ENCODE results near the gene FAM13A. TPM values are rescaled to one million over a fixed set of nuclear protein-coding genes. Genes with fewer than 3 reads are reported as not detected.

The FAM13A gene
- polyA plus RNA-seq, 1 of the 3 experiments (the other 2 are of a cell fraction), result 0.67 TPM

DNA sequence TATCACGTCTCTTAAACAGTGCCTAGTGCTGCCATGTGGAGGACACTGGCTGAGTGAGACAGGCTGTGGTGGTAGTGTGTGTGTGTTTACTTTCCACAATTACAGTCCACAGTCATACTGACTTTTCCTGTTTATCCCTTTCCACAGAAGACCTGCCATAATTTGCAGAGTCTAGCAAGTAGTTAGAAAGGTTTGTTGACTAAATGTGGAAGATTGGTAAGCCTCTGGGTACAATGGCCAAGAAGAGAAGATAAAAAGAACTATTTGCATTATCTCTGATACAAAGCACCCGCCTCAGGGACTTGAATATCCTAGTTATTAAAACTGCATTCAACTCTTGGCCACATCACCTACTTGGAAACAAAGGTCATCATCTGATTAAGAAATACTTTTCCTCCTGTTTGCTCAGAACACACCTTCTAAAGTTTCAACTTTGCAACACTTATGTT lies 89.1 kb downstream of the FAM13A start:
- Histone ChIP-seq H2AFZ (ENCODE audit: low read depth) (no peak overlapping the region), H3K27me3 (ENCODE audit: insufficient read depth) (no peaks in the 10 kb centered on the region), H3K9ac (no peak overlapping the region), H3K27ac (ENCODE audit: low read depth in 2 of 2, low read length in 1 of 2) (no peak overlapping the region), H3K4me1 (ENCODE audit: control insufficient read depth in 1 of 2, insufficient read depth in 2 of 2, low read depth in 1 of 2, low read length in 1 of 2) (no peaks in the 10 kb centered on the region), H3K4me3 (ENCODE audit: low read depth in 2 of 2, low read length in 1 of 2) (no peak overlapping the region), H3F3A (replicated peaks; ENCODE audit: insufficient read depth) (no peaks in the 10 kb centered on the region), H4K20me1 (ENCODE audit: insufficient read depth) (no peaks in the 10 kb centered on the region), H3K9me3 (no peaks in the 10 kb centered on the region), H3K4me2 (no peak overlapping the region), H3K79me2 (ENCODE audit: insufficient read depth) (no peaks in the 10 kb centered on the region), H3K9me2 (no peaks in the 10 kb centered on the region), H3K36me3 (replicated peaks in 1 of 2; ENCODE audit: control insufficient read depth in 1 of 2, insufficient read depth in 2 of 2, low read length in 1 of 2) (no peaks in the 10 kb centered on the region)
- ChIA-PET CTCF (no interaction called here), POLR2A (interaction anchor here (0.6 kb wide), 1 partner anchor 1013 kb away, joined by 3 read pairs; no protein-coding TSS in a partner anchor)
- no peak for DNase-seq
- WGBS (ENCODE audit: low lambda C conversion rate), result 55% methylated on average over 2 of the region's 2 CpGs
- TF ChIP-seq, protein P1, sequence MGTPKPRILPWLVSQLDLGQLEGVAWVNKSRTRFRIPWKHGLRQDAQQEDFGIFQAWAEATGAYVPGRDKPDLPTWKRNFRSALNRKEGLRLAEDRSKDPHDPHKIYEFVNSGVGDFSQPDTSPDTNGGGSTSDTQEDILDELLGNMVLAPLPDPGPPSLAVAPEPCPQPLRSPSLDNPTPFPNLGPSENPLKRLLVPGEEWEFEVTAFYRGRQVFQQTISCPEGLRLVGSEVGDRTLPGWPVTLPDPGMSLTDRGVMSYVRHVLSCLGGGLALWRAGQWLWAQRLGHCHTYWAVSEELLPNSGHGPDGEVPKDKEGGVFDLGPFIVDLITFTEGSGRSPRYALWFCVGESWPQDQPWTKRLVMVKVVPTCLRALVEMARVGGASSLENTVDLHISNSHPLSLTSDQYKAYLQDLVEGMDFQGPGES (IDR thresholded peaks at IDR 0.05; ENCODE audit: low read depth, low read length), result no peak
- no peak for TF ChIP-seq RXRA (IDR thresholded peaks at IDR 0.05; ENCODE audit: borderline replicate concordance, low read depth)
- TF ChIP-seq MXI1 (IDR thresholded peaks at IDR 0.05; ENCODE audit: low read depth, low read length), result no peak
- no peak for TF ChIP-seq RCOR1 (IDR thresholded peaks at IDR 0.05; ENCODE audit: low read length)
- TF ChIP-seq PBX3 (IDR thresholded peaks at IDR 0.05), result no peak
- TF ChIP-seq MEF2A (IDR thresholded peaks at IDR 0.05; ENCODE audit: borderline replicate concordance, low read depth), result no peak
- TF ChIP-seq, protein P2, sequence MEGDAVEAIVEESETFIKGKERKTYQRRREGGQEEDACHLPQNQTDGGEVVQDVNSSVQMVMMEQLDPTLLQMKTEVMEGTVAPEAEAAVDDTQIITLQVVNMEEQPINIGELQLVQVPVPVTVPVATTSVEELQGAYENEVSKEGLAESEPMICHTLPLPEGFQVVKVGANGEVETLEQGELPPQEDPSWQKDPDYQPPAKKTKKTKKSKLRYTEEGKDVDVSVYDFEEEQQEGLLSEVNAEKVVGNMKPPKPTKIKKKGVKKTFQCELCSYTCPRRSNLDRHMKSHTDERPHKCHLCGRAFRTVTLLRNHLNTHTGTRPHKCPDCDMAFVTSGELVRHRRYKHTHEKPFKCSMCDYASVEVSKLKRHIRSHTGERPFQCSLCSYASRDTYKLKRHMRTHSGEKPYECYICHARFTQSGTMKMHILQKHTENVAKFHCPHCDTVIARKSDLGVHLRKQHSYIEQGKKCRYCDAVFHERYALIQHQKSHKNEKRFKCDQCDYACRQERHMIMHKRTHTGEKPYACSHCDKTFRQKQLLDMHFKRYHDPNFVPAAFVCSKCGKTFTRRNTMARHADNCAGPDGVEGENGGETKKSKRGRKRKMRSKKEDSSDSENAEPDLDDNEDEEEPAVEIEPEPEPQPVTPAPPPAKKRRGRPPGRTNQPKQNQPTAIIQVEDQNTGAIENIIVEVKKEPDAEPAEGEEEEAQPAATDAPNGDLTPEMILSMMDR (IDR thresholded peaks at IDR 0.05), result no peak
- TF ChIP-seq, protein P3, sequence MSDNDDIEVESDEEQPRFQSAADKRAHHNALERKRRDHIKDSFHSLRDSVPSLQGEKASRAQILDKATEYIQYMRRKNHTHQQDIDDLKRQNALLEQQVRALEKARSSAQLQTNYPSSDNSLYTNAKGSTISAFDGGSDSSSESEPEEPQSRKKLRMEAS (IDR thresholded peaks at IDR 0.05; ENCODE audit: low read depth), result no peak
- no peak for TF ChIP-seq JUND (IDR thresholded peaks at IDR 0.05)
- TF ChIP-seq TCF12 (IDR thresholded peaks at IDR 0.05), result no peak
- TF ChIP-seq CHD2 (IDR thresholded peaks at IDR 0.05; ENCODE audit: low read length, partially characterized antibody), result no peak

- CTCF ChIA-PET, result no interaction called here
- H3K4me2 ChIP-seq, result no peak overlapping the region
- no peaks in the 10 kb centered on the region for H3K27me3 ChIP-seq (ENCODE audit: insufficient read depth)
- H3K27ac ChIP-seq (ENCODE audit: low read depth in 2 of 2, low read length in 1 of 2), result no peak overlapping the region
- 92% methylated on average over 2 of the region's 2 CpGs for WGBS (ENCODE audit: low lambda C conversion rate)
- no peaks in the 10 kb centered on the region for H3K4me1 ChIP-seq (ENCODE audit: control insufficient read depth in 1 of 2, insufficient read depth in 2 of 2, low read depth in 1 of 2, low read length in 1 of 2)
- POLR2A ChIA-PET, result no interaction called here
- H4K20me1 ChIP-seq (ENCODE audit: insufficient read depth), result no peaks in the 10 kb centered on the region
- no peak for DNase-seq
- H3F3A ChIP-seq (replicated peaks; ENCODE audit: insufficient read depth), result no peaks in the 10 kb centered on the region
- no peaks in the 10 kb centered on the region for H3K9me2 ChIP-seq
- no peak overlapping the region for H3K9ac ChIP-seq
- no peak overlapping the region for H3K4me3 ChIP-seq (ENCODE audit: low read depth in 2 of 2, low read length in 1 of 2)
- no peaks in the 10 kb centered on the region for H3K36me3 ChIP-seq (replicated peaks in 1 of 2; ENCODE audit: control insufficient read depth in 1 of 2, insufficient read depth in 2 of 2, low read length in 1 of 2)
- H3K9me3 ChIP-seq, result no peaks in the 10 kb centered on the region
- H3K79me2 ChIP-seq (ENCODE audit: insufficient read depth), result no peaks in the 10 kb centered on the region
- H2AFZ ChIP-seq (ENCODE audit: low read depth), result no peak overlapping the region
- no peak for TF ChIP-seq YY1 (IDR thresholded peaks at IDR 0.05; ENCODE audit: low read depth)
- no peak for TF ChIP-seq ELF1 (IDR thresholded peaks at IDR 0.05)
- TF ChIP-seq, protein P2 (IDR thresholded peaks at IDR 0.05), result no peak
- no peak for TF ChIP-seq ZBTB33 (IDR thresholded peaks at IDR 0.05; ENCODE audit: borderline replicate concordance, low read depth)
- TF ChIP-seq SIN3A (IDR thresholded peaks at IDR 0.05; ENCODE audit: borderline replicate concordance, low read depth, low read length), result no peak
- TF ChIP-seq RAD21 (IDR thresholded peaks at IDR 0.05; ENCODE audit: low read length), result no peak
- no peak for TF ChIP-seq FOSL2 (IDR thresholded peaks at IDR 0.05; ENCODE audit: borderline replicate concordance, low read depth)
Measured at GRCh38 chr4:88965053-88965452, 91.9 kb downstream of the FAM13A start.
